PFSK-1 (cell line): Measurements from ENCODE around the gene PARD6B. TPM values are rescaled to one million over a fixed set of nuclear protein-coding genes. Genes with fewer than 3 reads are reported as not detected.
A peak's percentile ranks its signal among the peaks of the same experiment; 100 is the strongest.

Experiments used
- FOXP2 ChIP-seq: optimal IDR thresholded peaks from 2 replicates; pipeline ENCODE3; 2011; ENCODE audit warnings: borderline replicate concordance, control low read depth, inconsistent platforms; ENCODE audit not compliant: insufficient read depth; ENCODE audit errors: extremely low read length, extremely low read depth
- POLR2AphosphoS5 ChIP-seq: IDR thresholded peaks from 2 replicates; pipeline ENCODE4 v1.6.1; 2012; ENCODE audit warnings: low read depth, mild to moderate bottlenecking, control low read depth, low read length, moderate library complexity
- REST ChIP-seq, 2 experiments: IDR thresholded peaks; 2 replicates each; pipeline versions ENCODE4 v1.6.1 to v1.8.0; 2011 to 2012; ENCODE audit warnings: low read depth in 2 of 2, low read length in 2 of 2, control low read depth in 1 of 2, inconsistent platforms in 1 of 2, mild to moderate bottlenecking in 1 of 2, moderate library complexity in 1 of 2; ENCODE audit not compliant: insufficient read depth in 1 of 2
- SIN3A ChIP-seq: IDR thresholded peaks from 2 replicates; pipeline ENCODE4 v1.6.1; 2012; ENCODE audit warnings: mild to moderate bottlenecking, low read length, moderate library complexity, borderline replicate concordance; ENCODE audit not compliant: insufficient read depth
- TAF1 ChIP-seq: IDR thresholded peaks from 2 replicates; pipeline ENCODE4 v1.6.1; 2012; ENCODE audit warnings: low read length, control low read depth, borderline replicate concordance; ENCODE audit not compliant: insufficient read depth
- polyA plus RNA-seq: library from polyadenylated mRNA; unstranded; fragments of >200 nt; gene quantifications from one replicate; pipeline ENCODE4 v1.2.1, GENCODE V29; 2012; ENCODE audit warnings: low read depth, missing spikeins; ENCODE audit not compliant: insufficient read length

Gene PARD6B
- 0.55 TPM for polyA plus RNA-seq

DNA sequence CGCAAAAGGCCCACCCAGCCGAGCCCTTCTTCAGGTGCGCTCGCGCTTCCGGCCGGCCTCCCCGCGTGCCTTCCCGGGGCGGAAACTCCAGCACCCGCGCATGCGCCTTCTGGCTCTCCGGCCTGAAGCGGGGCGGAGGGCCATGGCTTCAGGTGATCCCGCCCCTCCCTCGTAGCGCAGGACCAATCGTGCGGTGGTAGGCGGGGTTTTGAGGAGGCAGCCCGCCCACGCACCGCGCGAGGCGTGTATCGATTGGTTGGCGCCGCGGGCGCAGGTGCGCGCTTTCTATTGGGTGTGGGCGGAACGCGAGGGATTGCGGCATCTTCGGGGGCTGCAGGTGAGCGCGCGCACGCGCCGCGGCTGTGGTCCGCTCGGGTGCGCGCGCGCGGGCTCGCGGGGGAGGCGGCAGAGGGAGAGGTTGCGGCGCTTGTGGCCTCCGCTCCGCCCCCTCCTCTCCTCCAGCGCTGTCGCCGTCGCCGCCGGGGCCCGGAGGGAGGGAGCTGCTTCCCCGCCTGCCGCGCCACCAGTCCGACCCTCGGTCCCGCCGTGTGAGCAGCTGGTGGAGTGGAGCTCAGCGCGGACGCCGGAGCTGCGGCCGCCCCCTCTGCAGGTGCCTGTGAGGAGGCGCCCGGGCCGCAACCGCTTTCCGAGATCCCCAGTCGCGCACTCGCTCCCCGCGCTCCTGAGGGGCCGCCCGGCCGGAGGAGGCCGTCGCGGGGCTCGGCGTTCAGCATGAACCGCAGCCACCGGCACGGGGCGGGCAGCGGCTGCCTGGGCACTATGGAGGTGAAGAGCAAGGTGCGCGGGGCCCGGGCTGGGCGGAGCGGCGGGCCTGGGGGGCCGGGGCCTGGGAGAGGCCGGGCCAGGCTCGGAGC, at the start of gene PARD6B:
Gene PARD6B, plus strand, starts transcription at position 526 of the 875 bp plus-strand sequence. Its CDS starts 207 bp downstream, at position 733.
- TF ChIP-seq TAF1 (0 out of 2 replicates have a peak, but pooled peaks have one; percentile 30), FOXP2 (peak; percentile 10), SIN3A (0 out of 2 replicates have a peak, but pooled peaks have one; percentile 38), REST (IDR thresholded peaks at IDR 0.05; ENCODE audit: insufficient read depth in 1 of 2, low read depth in 2 of 2, low read length in 2 of 2) (no peak), POLR2AphosphoS5 (peak; percentile 32; the same call in 1 of the 2 replicates)

DNA sequence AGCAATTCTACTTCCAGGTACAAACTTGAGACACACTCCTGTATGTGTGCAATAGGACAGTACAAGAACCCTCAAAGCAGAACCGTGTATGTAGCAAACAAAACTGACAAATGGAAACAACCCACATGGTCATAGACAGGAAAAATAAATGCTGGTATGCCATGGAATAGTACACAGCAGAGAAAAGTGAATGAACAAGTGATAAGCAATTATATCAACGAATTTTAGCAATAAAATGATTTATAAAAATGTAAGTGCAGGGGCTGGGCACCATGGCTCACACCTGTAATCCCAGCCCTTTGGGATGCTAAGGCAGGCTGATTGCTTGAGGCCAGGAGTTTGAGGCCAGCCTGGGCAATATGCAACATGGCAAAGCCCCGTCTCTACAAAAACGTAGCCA, 49.3 kb upstream of the PARD6B start:
- no peak for TF ChIP-seq SIN3A

DNA sequence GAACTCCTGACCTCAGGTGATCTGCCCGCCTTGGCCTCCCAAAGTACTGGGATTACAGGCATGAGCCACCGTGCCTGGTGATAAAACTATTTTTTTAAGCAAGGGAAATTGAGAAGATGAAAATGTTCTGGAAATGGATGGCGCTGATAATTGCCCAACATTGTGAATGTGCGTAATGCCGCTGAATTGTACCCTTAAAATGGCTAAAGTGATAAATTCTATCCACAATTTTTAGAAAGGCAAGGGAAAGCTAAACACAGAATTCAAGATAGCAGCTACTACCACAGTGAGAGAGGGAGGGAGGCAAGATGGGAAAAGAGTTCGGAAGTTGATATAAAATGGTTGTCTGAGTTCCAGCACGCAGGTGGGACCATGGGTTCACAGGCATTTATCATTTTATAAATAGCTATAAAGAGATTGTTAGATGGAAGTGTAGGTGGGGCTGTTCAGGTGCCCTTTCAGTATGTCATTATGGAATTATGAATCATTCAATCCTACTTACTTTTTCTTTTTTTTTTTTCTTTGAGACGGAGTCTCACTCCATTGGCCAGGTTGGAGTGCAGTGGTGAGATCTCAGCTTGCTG, 48.3 kb upstream of the PARD6B start:
- TF ChIP-seq FOXP2 = no peak

GRCh38 chr20:50683570-50683969, 47.8 kb upstream of the PARD6B start:
- TF ChIP-seq POLR2AphosphoS5 = no peak
- TF ChIP-seq REST (IDR thresholded peaks at IDR 0.05; ENCODE audit: insufficient read depth in 1 of 2, low read depth in 2 of 2, low read length in 2 of 2) = no peak
- no peak for TF ChIP-seq SIN3A

GRCh38 chr20:50686821-50687220, 44.6 kb upstream of the PARD6B start:
- TF ChIP-seq REST (IDR thresholded peaks at IDR 0.05; ENCODE audit: insufficient read depth in 1 of 2, low read depth in 2 of 2, low read length in 2 of 2) (no peak), SIN3A (no peak), FOXP2 (no peak), TAF1 (no peak)

DNA sequence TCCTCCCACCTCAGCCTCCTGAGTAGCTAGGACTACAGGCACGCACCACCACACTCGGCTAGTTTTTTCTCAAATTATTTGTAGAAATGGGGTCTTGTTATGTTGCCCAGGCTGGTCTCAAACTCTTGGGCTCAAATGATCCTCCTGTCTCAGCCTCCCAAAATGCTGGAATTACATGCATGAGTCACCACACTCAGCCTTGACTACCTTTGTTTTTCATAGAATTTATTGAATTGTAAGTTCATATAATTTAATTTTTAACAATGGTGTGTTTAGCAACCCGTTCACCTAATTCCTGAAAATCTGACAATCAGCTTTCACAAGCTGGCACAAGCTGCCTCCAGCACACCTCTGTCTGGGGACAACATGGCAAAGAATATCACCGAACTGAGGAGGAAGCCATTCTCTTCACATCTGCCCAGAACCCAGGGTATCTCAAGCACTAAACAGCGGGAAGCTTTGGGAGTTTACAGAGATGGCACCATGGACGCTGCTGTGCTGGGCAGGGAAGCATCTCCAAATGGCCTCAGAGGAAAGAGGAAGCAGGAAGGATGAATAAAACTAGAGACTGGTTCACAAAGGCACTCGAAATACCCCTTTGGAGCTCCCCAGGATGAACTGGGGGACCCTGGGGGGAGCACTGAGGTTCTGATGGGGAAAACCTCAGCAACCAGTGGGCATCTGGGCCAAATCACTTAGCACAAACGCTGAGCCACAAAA, 43.0 kb upstream of the PARD6B start:
- TF ChIP-seq POLR2AphosphoS5 (no peak), SIN3A (no peak), FOXP2 (no peak), TAF1 (no peak), REST (IDR thresholded peaks at IDR 0.05; ENCODE audit: insufficient read depth in 1 of 2, low read depth in 2 of 2, low read length in 2 of 2) (no peak)
